Neural progenitor cell (in vitro differentiated cells): Measurements from ENCODE around the gene PRRX1. TPM values are rescaled to one million over a fixed set of nuclear protein-coding genes. Genes with fewer than 3 reads are reported as not detected.

Source experiments
- DNase-seq: peaks from one replicate; pipeline ENCODE4 v3.0.0-alpha.2; 2016; ENCODE audit warnings: low spot score
- H2AFZ ChIP-seq: fragments of 200-600 bp; sonication (generic); replicated peaks from 2 replicates; pipeline ENCODE4 v1.6.1; 2016; ENCODE audit warnings: antibody characterized with exemption
- H3F3A ChIP-seq: fragments of 200-600 bp; sonication (generic); 2 replicates; pipeline ENCODE4 v1.6.1; 2016; ENCODE audit warnings: antibody characterized with exemption, low read depth
- H3K27ac ChIP-seq: fragments of 200-600 bp; sonication (generic); 2 replicates; pipeline ENCODE4 v1.5.1; 2016; ENCODE audit warnings: mild to moderate bottlenecking
- H3K27me3 ChIP-seq: fragments of 200-600 bp; sonication (generic); 2 replicates; pipeline ENCODE4 v1.6.1; 2016; ENCODE audit warnings: mild to moderate bottlenecking, moderate library complexity
- H3K36me3 ChIP-seq: fragments of 200-600 bp; sonication (generic); 2 replicates; pipeline ENCODE4 v1.5.1; 2016
- H3K4me1 ChIP-seq: fragments of 200-600 bp; sonication (generic); 2 replicates; pipeline ENCODE4 v1.6.1; 2016; ENCODE audit warnings: mixed run types
- H3K4me2 ChIP-seq: fragments of 200-600 bp; sonication (generic); 2 replicates; pipeline ENCODE4 v1.6.1; 2016
- H3K4me3 ChIP-seq: fragments of 200-600 bp; sonication (generic); 2 replicates; pipeline ENCODE4 v1.5.1; 2016
- H3K79me2 ChIP-seq: fragments of 200-600 bp; sonication (generic); 2 replicates; pipeline ENCODE4 v1.6.1; 2016; ENCODE audit warnings: low read depth
- H3K9ac ChIP-seq: fragments of 200-600 bp; sonication (generic); 2 replicates; pipeline ENCODE4 v1.6.1; 2016
- H3K9me3 ChIP-seq: fragments of 200-600 bp; sonication (generic); 2 replicates; pipeline ENCODE4 v1.5.1; 2016; ENCODE audit warnings: low read depth
- H4K20me1 ChIP-seq: fragments of 200-600 bp; sonication (generic); 2 replicates; pipeline ENCODE4 v1.6.1; 2016; ENCODE audit warnings: low read depth
- H3K27ac Mint-ChIP-seq: 3 replicates; pipeline ENCODE4 v1.8.0; 2021; ENCODE audit warnings: mixed read lengths
- H3K27me3 Mint-ChIP-seq: 2 replicates; pipeline ENCODE4 v1.8.0; 2022; ENCODE audit warnings: low read depth, mild to moderate bottlenecking, inconsistent platforms, moderate library complexity, mixed read lengths; ENCODE audit not compliant: insufficient read depth
- H3K36me3 Mint-ChIP-seq: 3 replicates; pipeline ENCODE4 v1.8.0; 2021; ENCODE audit warnings: mixed read lengths
- H3K4me1 Mint-ChIP-seq: 3 replicates; pipeline ENCODE4 v1.8.0; 2021; ENCODE audit warnings: mixed read lengths
- H3K4me3 Mint-ChIP-seq: 3 replicates; pipeline ENCODE4 v1.8.0; 2021; ENCODE audit warnings: mild to moderate bottlenecking, moderate library complexity, mixed read lengths
- H3K9me3 Mint-ChIP-seq: 3 replicates; pipeline ENCODE4 v1.8.0; 2020; ENCODE audit warnings: mixed read lengths
- CTCF ChIP-seq: fragments of 200-600 bp; sonication (generic); IDR thresholded peaks from 2 replicates; pipeline ENCODE4 v1.5.1; 2017; ENCODE audit warnings: antibody characterized with exemption, mild to moderate bottlenecking
- EZH2 ChIP-seq: fragments of 200-600 bp; sonication (generic); IDR thresholded peaks from 2 replicates; pipeline ENCODE4 v1.6.1; 2017; ENCODE audit warnings: antibody characterized with exemption, mild to moderate bottlenecking, moderate library complexity
- EZH2phosphoT487 ChIP-seq: fragments of 200-600 bp; sonication (generic); IDR thresholded peaks from 2 replicates; pipeline ENCODE4 v1.6.1; 2017; ENCODE audit warnings: antibody characterized with exemption
- total RNA-seq: library from RNA; depleted of rRNA; stranded (reverse); fragments of >200 nt; gene quantifications from 2 replicates; pipeline ENCODE4 v1.2.3, GENCODE V29; 2015; ENCODE audit warnings: low replicate concordance

The PRRX1 gene
- total RNA-seq, 1 donor from 2014 or later = 0.19 TPM

- TF ChIP-seq EZH2 (no peak), CTCF (no peak), EZH2phosphoT487 (no peak)
- Histone ChIP-seq H3K9ac (no peak overlapping the region), H3K79me2 (no peaks in the 10 kb centered on the region), H3K9me3 (no peaks in the 10 kb centered on the region), H3K4me3 (no peak overlapping the region), H2AFZ (no peak overlapping the region), H3K4me2 (no peak overlapping the region), H3F3A (no peaks in the 10 kb centered on the region), H3K36me3 (no peaks in the 10 kb centered on the region), H3K27ac (no peak overlapping the region), H4K20me1 (no peaks in the 10 kb centered on the region), H3K4me1 (no peaks in the 10 kb centered on the region), H3K27me3 (no peaks in the 10 kb centered on the region)
- H3K27ac Mint-ChIP-seq = no peak overlapping the region
- H3K9me3 Mint-ChIP-seq = no peaks in the 10 kb centered on the region
- no peaks in the 10 kb centered on the region for H3K4me1 Mint-ChIP-seq
- no peaks in the 10 kb centered on the region for H3K27me3 Mint-ChIP-seq
- DNase-seq = no peak
- no peaks in the 10 kb centered on the region for H3K36me3 Mint-ChIP-seq
- no peak overlapping the region for H3K4me3 Mint-ChIP-seq
These were observed 95.1 kb downstream of the PRRX1 start for GRCh38 chr1:170758992-170759391.

GRCh38 chr1:170765279-170765678, 101.3 kb downstream of the PRRX1 start:
- no peaks in the 10 kb centered on the region for H3K4me1 Mint-ChIP-seq
- no peaks in the 10 kb centered on the region for H3K36me3 ChIP-seq
- no peak overlapping the region for H3K27ac ChIP-seq
- no peaks in the 10 kb centered on the region for H3K9me3 Mint-ChIP-seq
- H3K4me3 Mint-ChIP-seq = no peak overlapping the region
- H3K79me2 ChIP-seq = no peaks in the 10 kb centered on the region
- H3K36me3 Mint-ChIP-seq = no peaks in the 10 kb centered on the region
- no peak overlapping the region for H3K4me2 ChIP-seq
- no peaks in the 10 kb centered on the region for H3F3A ChIP-seq
- DNase-seq = no peak
- no peak overlapping the region for H2AFZ ChIP-seq
- no peaks in the 10 kb centered on the region for H3K9me3 ChIP-seq
- H3K27ac Mint-ChIP-seq = no peak overlapping the region
- TF ChIP-seq EZH2 (no peak), EZH2phosphoT487 (no peak), CTCF (no peak)
- no peaks in the 10 kb centered on the region for H3K27me3 Mint-ChIP-seq
- no peaks in the 10 kb centered on the region for H3K27me3 ChIP-seq
- no peak overlapping the region for H3K9ac ChIP-seq
- H3K4me1 ChIP-seq = no peaks in the 10 kb centered on the region
- H3K4me3 ChIP-seq = no peak overlapping the region
- H4K20me1 ChIP-seq = no peaks in the 10 kb centered on the region

- no peaks in the 10 kb centered on the region for H3K36me3 ChIP-seq
- no peak overlapping the region for H3K9ac ChIP-seq
- Mint-ChIP-seq H3K9me3 (no peaks in the 10 kb centered on the region), H3K27me3 (no peaks in the 10 kb centered on the region), H3K4me1 (no peaks in the 10 kb centered on the region), H3K4me3 (no peak overlapping the region), H3K36me3 (no peaks in the 10 kb centered on the region), H3K27ac (no peak overlapping the region)
- no peak overlapping the region for H3K4me2 ChIP-seq
- H3K27ac ChIP-seq = no peak overlapping the region
- H3K4me3 ChIP-seq = no peak overlapping the region
- H3K4me1 ChIP-seq = no peaks in the 10 kb centered on the region
- DNase-seq = peak; percentile 13
- TF ChIP-seq CTCF (peak; percentile 55), EZH2phosphoT487 (no peak), EZH2 (no peak)
- no peak overlapping the region for H2AFZ ChIP-seq
- no peaks in the 10 kb centered on the region for H3K79me2 ChIP-seq
- H4K20me1 ChIP-seq = no peaks in the 10 kb centered on the region
- H3K9me3 ChIP-seq = no peaks in the 10 kb centered on the region
- no peaks in the 10 kb centered on the region for H3K27me3 ChIP-seq
- H3F3A ChIP-seq = no peaks in the 10 kb centered on the region
These were observed 101.9 kb downstream of the PRRX1 start for GRCh38 chr1:170765712-170766330.
